K562 (cell line): ENCODE results near the gene ZNF837. TPM values are rescaled to one million over a fixed set of nuclear protein-coding genes. Genes with fewer than 3 reads are reported as not detected.

ENCODE experiments used
- ATAC-seq: fragments of 200-7000 bp; cut with Tn5 transposase; 3 replicates; pipeline ENCODE4 v1.9.1; 2020; ENCODE audit warnings: moderate library complexity
- BruUV-seq: library from RNA; stranded (reverse); fragments of 400-500 nt; replicated peaks from 2 replicates; lab custom pipeline; 2021; lab: Mats Ljungman, UMichigan
- CTCF ChIA-PET: fragments of 300-600 bp; formaldehyde crosslinking; extraction: SDS; loops from one replicate; lab custom pipeline; 2021; ENCODE audit warnings: low intra/inter-chr PET ratio; lab: Yijun Ruan, JAX
- POLR2A ChIA-PET: fragments of 300-600, 350-650 bp; sonication (Branson Sonifier 250); formaldehyde crosslinking; extraction: SDS; loops from one replicate; lab custom pipeline; 2021; ENCODE audit warnings: antibody characterized with exemption, inconsistent platforms; lab: Yijun Ruan, JAX
- DNase-seq, 4 experiments: peaks; one replicate each; pipeline versions ENCODE4 v3.0.0 to v3.0.0-alpha.2; 2011 to 2018; ENCODE audit warnings: low spot score in 3 of 4, mixed read lengths in 3 of 4; ENCODE audit errors: extremely low read depth in 1 of 4
- FAIRE-seq: peaks from 2 replicates; lab custom pipeline; 2011; peaks lifted over from hg19 to GRCh38; lab: Jason Lieb, UNC
- H2AFZ ChIP-seq: 2 replicates; pipeline ENCODE4 v1.6.0; 2011; ENCODE audit warnings: low read depth, low read length, control low read depth, inconsistent platforms
- H3K27ac ChIP-seq: fragments of 200-600 bp; 3 replicates; pipeline ENCODE4 v1.8.0; 2011; ENCODE audit warnings: low read depth, mild to moderate bottlenecking, control low read depth, inconsistent platforms, low read length, moderate library complexity, mixed read lengths; ENCODE audit errors: extremely low read depth
- H3K27me3 ChIP-seq, 2 experiments: fragments of 300-600 bp in 1 of 2; 2 replicates in 1 of 2; 3 replicates in 1 of 2; pipeline versions ENCODE4 v1.6.0 to v1.8.0; 2011; ENCODE audit warnings: inconsistent platforms in 2 of 2, low read length in 2 of 2, mild to moderate bottlenecking in 1 of 2, mixed read lengths in 1 of 2, moderate library complexity in 1 of 2; ENCODE audit not compliant: control insufficient read depth in 2 of 2, insufficient read depth in 2 of 2
- H3K36me3 ChIP-seq: fragments of 300-600 bp; 3 replicates; pipeline ENCODE4 v1.8.0; 2011; ENCODE audit warnings: mild to moderate bottlenecking, low read length, inconsistent platforms; ENCODE audit not compliant: control insufficient read depth, insufficient read depth
- H3K4me1 ChIP-seq, 2 experiments: fragments of 200-600 bp in 1 of 2; replicated peaks in 1 of 2; 2 replicates in 1 of 2; 3 replicates in 1 of 2; pipeline versions ENCODE4 v1.5.1 to v1.8.0; 2011; ENCODE audit warnings: inconsistent platforms in 2 of 2, low read length in 2 of 2, mild to moderate bottlenecking in 1 of 2, mixed read lengths in 1 of 2, moderate library complexity in 1 of 2; ENCODE audit not compliant: control insufficient read depth in 2 of 2, insufficient read depth in 2 of 2
- H3K4me2 ChIP-seq: 2 replicates; pipeline ENCODE4 v1.6.1; 2011; ENCODE audit warnings: low read length, control low read depth, inconsistent platforms, mixed read lengths; ENCODE audit not compliant: insufficient read depth
- H3K4me3 ChIP-seq: fragments of 200-600 bp; sonication (generic), shearing (Covaris generic); 2 replicates; pipeline ENCODE4 v1.5.1; 2016; ENCODE audit warnings: control low read depth, inconsistent platforms
- H3K79me2 ChIP-seq: fragments of 200-600 bp; 3 replicates; pipeline ENCODE4 v1.8.0; 2011; ENCODE audit warnings: low read length, inconsistent platforms; ENCODE audit not compliant: control insufficient read depth, insufficient read depth
- H3K9ac ChIP-seq, 2 experiments: 2 replicates each; pipeline versions ENCODE4 v1.6.0 to v1.6.1; 2011; ENCODE audit warnings: low read depth in 2 of 2, low read length in 2 of 2, control low read depth in 1 of 2, inconsistent platforms in 1 of 2, mild to moderate bottlenecking in 1 of 2, mixed read lengths in 1 of 2; ENCODE audit not compliant: insufficient read depth in 1 of 2
- H3K9me1 ChIP-seq: one replicate; pipeline ENCODE4 v1.6.0; 2011; ENCODE audit warnings: inconsistent platforms, mild to moderate bottlenecking, low read length, moderate library complexity; ENCODE audit not compliant: control insufficient read depth, insufficient read depth
- H3K9me3 ChIP-seq: replicated peaks from 2 replicates; pipeline ENCODE4 v1.5.1; 2011; ENCODE audit warnings: low read depth, low read length, inconsistent platforms; ENCODE audit not compliant: control insufficient read depth, insufficient read depth
- H4K20me1 ChIP-seq: replicated peaks from 2 replicates; pipeline ENCODE4 v1.6.1; 2011; ENCODE audit warnings: low read length, inconsistent platforms, mixed read lengths; ENCODE audit not compliant: control insufficient read depth, insufficient read depth
- BDP1 ChIP-seq: IDR thresholded peaks from 3 replicates; pipeline ENCODE4 v1.6.1; 2011; ENCODE audit not compliant: insufficient read length, insufficient read depth
- KDM2B ChIP-seq: fragments of 250-450 bp; sonication (Bioruptor Pico); IDR thresholded peaks from 2 replicates; pipeline ENCODE4 v1.8.0; 2021; ENCODE audit warnings: mild to moderate bottlenecking, moderate library complexity
- POLR2G ChIP-seq: fragments of 200-400 bp; formaldehyde crosslinking; IDR thresholded peaks from 2 replicates; pipeline ENCODE4 v1.6.1; 2017; ENCODE audit warnings: low read depth, mild to moderate bottlenecking, antibody characterized with exemption, low read length, moderate library complexity
- RBFOX2 ChIP-seq: fragments of 200-400 bp; formaldehyde crosslinking; IDR thresholded peaks from 2 replicates; pipeline ENCODE4 v1.6.1; 2017; ENCODE audit warnings: low read depth, mild to moderate bottlenecking, low read length, moderate library complexity
- ZNF347 ChIP-seq: fragments of 450-650 bp; formaldehyde crosslinking; IDR thresholded peaks from 2 replicates; pipeline ENCODE4 v1.4.0; 2020; ENCODE audit warnings: low read depth, mild to moderate bottlenecking, moderate library complexity
- ZNF354B ChIP-seq: fragments of 250-450 bp; sonication (Bioruptor Pico); IDR thresholded peaks from 2 replicates; pipeline ENCODE4 v1.4.0; 2020
- WGBS: fragments of 100-300 bp; shearing (Covaris generic); methylation state at CpG from one replicate; pipeline ENCODE4 v1.1.6; 2016; ENCODE audit warnings: low coverage, mixed read lengths; ENCODE audit not compliant: insufficient coverage; ENCODE audit errors: missing lambda C conversion rate; 5-methylcytosine and 5-hydroxymethylcytosine counted together
- in situ Hi-C: fragments of 300-500 bp; cut with MboI; formaldehyde crosslinking; loops from 4 replicates; pipeline ENCODE4 v1.15.0; 2018; ENCODE audit warnings: inconsistent platforms, mixed read lengths
- intact Hi-C: fragments of 100-400 bp; cut with micrococcal nuclease; formaldehyde crosslinking; loops from 2 replicates; pipeline ENCODE4 v1.14.2; 2022
- polyA plus RNA-seq, 8 experiments: library from polyadenylated mRNA; depleted of rRNA in 4 of 8; stranded (reverse) in 5 of 8; unstranded in 3 of 8; fragments of >200 nt; fragmentation: Nextera tagmentation in 2 of 8; fragmentation: Illumina TruSeq in 1 of 8; extraction: Ambion mirVana in 2 of 8; extraction: Trizol in 1 of 8; gene quantifications; 2 replicates each; pipeline versions ENCODE4 v1.2.1 to v1.2.3, GENCODE V29; 2011 to 2014; ENCODE audit warnings: inconsistent platforms in 1 of 8, missing spikeins in 1 of 8
- total RNA-seq, 7 experiments: library from RNA; depleted of rRNA in 6 of 7; stranded (reverse); fragments of >200 nt in 6 of 7; fragmentation: Illumina TruSeq in 2 of 7; extraction: Trizol in 2 of 7; gene quantifications; 2 replicates each; pipeline versions ENCODE4 v1.2.1 to v1.2.3, GENCODE V29; 2011 to 2021; ENCODE audit warnings: low replicate concordance in 1 of 7
- TF ChIP-seq, protein P1 (sequence below): sonication (generic); formaldehyde crosslinking; IDR thresholded peaks from 2 replicates; pipeline ENCODE4 v1.8.0; 2022; ENCODE audit warnings: mild to moderate bottlenecking, missing genetic modification reagents

ZNF837 gene
- total and polyA plus RNA-seq, 9 of the 15 experiments (the other 6 are each of a cell fraction or from before 2014, with no cell fraction given) = 0.11 to 2.1 (median 0.57) TPM; not detected in 4

DNA sequence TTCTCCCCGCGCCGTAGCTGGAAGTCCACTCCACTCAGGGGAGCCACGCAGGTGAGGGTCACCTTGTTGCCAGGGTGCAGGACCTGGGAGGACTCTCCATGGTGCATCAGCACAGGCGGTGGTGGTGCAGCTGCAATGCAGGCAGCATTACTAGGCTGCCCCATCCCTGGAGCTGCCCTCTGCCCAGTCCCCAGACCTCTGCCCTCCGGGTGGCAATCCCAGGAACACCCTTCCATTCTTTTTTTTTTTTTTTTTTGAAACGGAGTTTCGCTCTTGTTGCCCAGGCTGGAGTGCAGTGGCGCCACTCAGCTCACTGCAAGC lies 29.3 kb downstream of the ZNF837 start:
- TF ChIP-seq KDM2B (CRISPR knock-in tag) (no peak), POLR2G (0 out of 2 replicates have a peak, but pooled peaks have one; percentile 0)
- intact Hi-C loops (no loop called here), in situ Hi-C loops (no loop called here)
- ATAC-seq (no peak), FAIRE-seq (no peak), DNase-seq (no peak)
- H3K9me1 ChIP-seq = no peaks in the 10 kb centered on the region
- no peaks in the 10 kb centered on the region for H3K9me3 ChIP-seq
- H4K20me1 ChIP-seq = no peaks in the 10 kb centered on the region
- WGBS = 84% methylated on average over 6 of the region's 9 CpGs
- H3K4me2 ChIP-seq = no peak overlapping the region
- H3K27ac ChIP-seq = no peak overlapping the region
- H3K79me2 ChIP-seq = no peaks in the 10 kb centered on the region
- no peak overlapping the region for H3K9ac ChIP-seq
- POLR2A ChIA-PET = interaction anchor here (1.2 kb wide), 1 partner anchor 11 kb away, joined by 5 read pairs; the partner anchor contains the start of gene ZNF497
- no peak overlapping the region for H2AFZ ChIP-seq
- H3K36me3 ChIP-seq = no peaks in the 10 kb centered on the region
- no peaks in the 10 kb centered on the region for H3K27me3 ChIP-seq
- peaks cover 5 to 25% of the 10 kb centered on the region in 2 experiments; a peak in 4 of 5 replicates for H3K4me1 ChIP-seq
- BruUV-seq = no TSS peak
- CTCF ChIA-PET = no interaction called here
- no peak overlapping the region for H3K4me3 ChIP-seq

GRCh38 chr19:58350871-58351557 lies 29.8 kb downstream of the ZNF837 start:
- H3K9me3 ChIP-seq = no peaks in the 10 kb centered on the region
- no peaks in the 10 kb centered on the region for H3K9me1 ChIP-seq
- H4K20me1 ChIP-seq = no peaks in the 10 kb centered on the region
- no peaks in the 10 kb centered on the region for H3K36me3 ChIP-seq
- in situ Hi-C loops = no loop called here
- FAIRE-seq (no peak), ATAC-seq (no peak), DNase-seq (no peak)
- no peak overlapping the region for H3K4me3 ChIP-seq
- no peak overlapping the region for H3K4me2 ChIP-seq
- H3K27ac ChIP-seq = no peak overlapping the region
- H3K4me1 ChIP-seq = peaks cover 5 to 25% of the 10 kb centered on the region in 2 experiments; a peak in 4 of 5 replicates
- 89% methylated on average over 30 of the region's 34 CpGs for WGBS
- H3K27me3 ChIP-seq = no peaks in the 10 kb centered on the region
- TF ChIP-seq BDP1 (no peak), ZNF347 (CRISPR knock-in tag) (no peak), POLR2G (peak; percentile 12; the same call in 1 of the 2 replicates), ZNF354B (CRISPR knock-in tag) (no peak), RBFOX2 (peak; percentile 5; the same call in 1 of the 2 replicates)
- TF ChIP-seq, protein P1, sequence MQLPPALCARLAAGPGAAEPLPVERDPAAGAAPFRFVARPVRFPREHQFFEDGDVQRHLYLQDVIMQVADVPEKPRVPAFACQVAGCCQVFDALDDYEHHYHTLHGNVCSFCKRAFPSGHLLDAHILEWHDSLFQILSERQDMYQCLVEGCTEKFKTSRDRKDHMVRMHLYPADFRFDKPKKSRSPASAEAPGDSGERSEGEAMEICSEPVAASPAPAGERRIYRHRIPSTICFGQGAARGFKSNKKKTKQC (CRISPR knock-in tag) = no peak
- no peaks in the 10 kb centered on the region for H3K79me2 ChIP-seq
- H3K9ac ChIP-seq = no peak overlapping the region
- CTCF ChIA-PET = no interaction called here
- BruUV-seq = no TSS peak
- intact Hi-C loops = no loop called here
- POLR2A ChIA-PET = interaction anchor here (1.2 kb wide), 1 partner anchor 11 kb away, joined by 5 read pairs; the partner anchor contains the start of gene ZNF497
- no peak overlapping the region for H2AFZ ChIP-seq
